Measurements from ENCODE around the gene SHFL. TPM values are rescaled to one million over a fixed set of nuclear protein-coding genes. Genes with fewer than 3 reads are reported as not detected.

The SHFL gene
- total RNA-seq, 1 experiment from 2014 or later, result 21.1 TPM

DNA sequence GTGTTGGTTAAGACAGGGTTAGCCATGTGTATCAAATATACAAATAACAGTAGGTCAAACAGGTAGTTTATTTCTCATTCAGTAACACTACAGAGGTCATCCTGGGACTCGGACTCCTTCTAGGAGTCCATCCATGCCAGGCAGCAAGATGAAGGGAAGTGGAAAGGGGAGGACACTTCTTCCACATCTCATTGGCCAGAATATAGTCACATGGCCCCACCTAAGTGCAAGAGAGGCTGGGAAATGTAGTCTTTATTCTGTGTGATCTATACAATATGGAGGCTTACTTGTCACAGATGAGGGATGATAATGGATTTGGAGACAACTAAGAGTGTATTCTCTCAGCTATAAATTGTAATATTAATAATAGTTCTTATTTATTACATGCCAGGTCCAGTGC, 41.7 kb upstream of the SHFL start:
- Histone ChIP-seq H3K14ac (ENCODE audit: insufficient read depth, low read length) (no peak overlapping the region), H3K9me3 (ENCODE audit: control insufficient read depth, low read depth, low read length) (peaks cover 17% of the 10 kb centered on the region), H3K79me2 (ENCODE audit: insufficient read depth, low read length) (no peaks in the 10 kb centered on the region), H3K4ac (ENCODE audit: low read depth, low read length) (no peak overlapping the region), H4K5ac (ENCODE audit: insufficient read length, low read depth, low read length) (no peak overlapping the region), H3K56ac (ENCODE audit: insufficient read length, low read depth, low read length) (no peak overlapping the region), H3K27ac (ENCODE audit: insufficient read length, low read depth, low read length) (no peak overlapping the region), H2AFZ (ENCODE audit: low read length) (no peak overlapping the region), H2BK120ac (ENCODE audit: low read depth, low read length, poor library complexity, severe bottlenecking) (no peak overlapping the region), H3K23me2 (ENCODE audit: insufficient read length, low read depth, low read length, poor library complexity, severe bottlenecking) (no peaks in the 10 kb centered on the region), H2AK5ac (ENCODE audit: insufficient read length, low read length) (no peak overlapping the region), H2BK12ac (ENCODE audit: insufficient read length, low read depth, low read length) (no peak overlapping the region), H2BK5ac (ENCODE audit: insufficient read length, low read length) (no peak overlapping the region), H3K27me3 (ENCODE audit: insufficient read depth, low read length) (no peaks in the 10 kb centered on the region), H4K20me1 (ENCODE audit: control insufficient read depth, insufficient read depth, insufficient read length) (no peaks in the 10 kb centered on the region), H3K18ac (ENCODE audit: insufficient read length, low read depth, low read length) (no peak overlapping the region), H3K23ac (ENCODE audit: insufficient read length, low read depth, low read length) (no peak overlapping the region), H3K79me1 (ENCODE audit: insufficient read depth, low read depth, low read length, poor library complexity, severe bottlenecking) (no peaks in the 10 kb centered on the region), H4K91ac (ENCODE audit: insufficient read length, low read depth, low read length) (no peak overlapping the region), H3K9ac (ENCODE audit: extremely low read depth, insufficient read length, low read length) (no peak overlapping the region), H3K4me1 (ENCODE audit: insufficient read depth, low read length) (no peaks in the 10 kb centered on the region), H2BK20ac (ENCODE audit: low read depth, low read length, poor library complexity, severe bottlenecking) (no peak overlapping the region), H3T11ph (ENCODE audit: low read length) (no peak overlapping the region), H2BK15ac (ENCODE audit: low read depth, low read length) (no peak overlapping the region), H3K4me2 (ENCODE audit: insufficient read depth, insufficient read length, low read length) (no peak overlapping the region), H4K8ac (replicated peaks; ENCODE audit: insufficient read length, low read depth, low read length) (no peak overlapping the region)
- peaks cover 0 to 5% of the 10 kb centered on the region in 2 experiments; a peak in 2 of 4 replicates for H3K4me1 Mint-ChIP-seq
- H3K27ac Mint-ChIP-seq, result no peak overlapping the region
- WGBS (ENCODE audit: extremely low coverage, insufficient read length, low lambda C conversion rate), result no CpG with 5 or more reads among the region's 1 CpG
- DNase-seq, result no peak
- H3K9me3 Mint-ChIP-seq, result no peaks in the 10 kb centered on the region
- no peak overlapping the region; a peak in 1 of 5 replicates for H3K4me3 Mint-ChIP-seq
- no peaks in the 10 kb centered on the region for H3K36me3 Mint-ChIP-seq (ENCODE audit: insufficient read depth in 1 of 3, low read depth in 3 of 3)
- TF ChIP-seq CTCF (conservative IDR thresholded peaks at IDR 0.05), result no peak
- peaks cover 78% of the 10 kb centered on the region for H3K27me3 Mint-ChIP-seq (ENCODE audit: low read depth)

Measured in H9 (cell line).